ENCODE data around the gene GNG13. TPM values are rescaled to one million over a fixed set of nuclear protein-coding genes. Genes with fewer than 3 reads are reported as not detected.

The GNG13 gene
- total and polyA plus RNA-seq, 2 donors (not counting 3 experiments of a cell fraction or from before 2014, with no cell fraction given): not detected

DNA sequence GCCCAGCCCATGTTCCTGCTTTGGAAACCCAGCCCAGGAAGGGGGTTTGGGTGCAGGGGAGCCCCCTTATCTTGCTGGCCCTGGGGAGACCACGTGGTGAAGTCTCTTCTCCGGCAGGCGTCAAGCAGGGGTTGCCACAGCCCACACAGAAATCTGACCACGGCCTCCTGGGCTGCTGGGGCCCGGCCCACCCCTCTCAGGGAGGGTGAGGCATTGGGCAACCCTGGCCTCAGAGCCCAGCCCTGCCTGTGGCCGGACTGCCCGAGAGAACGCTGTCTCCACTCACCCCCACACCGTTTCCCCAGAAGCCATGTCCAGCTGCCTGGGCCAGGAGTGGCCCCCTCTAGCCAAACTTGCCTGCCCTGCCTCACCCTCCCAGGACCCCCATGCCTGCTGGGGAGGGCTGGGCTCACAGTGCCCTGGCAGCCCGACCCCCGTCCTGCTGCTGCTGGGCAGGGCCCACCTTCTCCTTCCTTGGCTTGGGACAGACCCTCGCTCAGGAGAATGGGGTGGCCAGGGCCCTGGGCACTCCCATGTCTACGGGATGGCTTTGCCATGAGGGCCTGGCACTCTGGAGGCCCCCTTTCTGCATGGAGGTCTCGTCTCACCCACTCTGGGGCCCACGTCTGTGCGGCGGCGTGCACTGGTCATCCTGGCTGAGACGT lies 19.1 kb downstream of the GNG13 start:
- DNase-seq (ENCODE audit: low read depth, low spot score) (no peak), FAIRE-seq (no peak)
- no TSS peak for BruUV-seq (replicated peaks)
- H3K9me3 ChIP-seq (replicated peaks; ENCODE audit: control insufficient read depth, insufficient read depth, low read length): no peaks in the 10 kb centered on the region
- no peak overlapping the region for H3K9ac ChIP-seq (replicated peaks; ENCODE audit: extremely low read depth, insufficient read depth, low read length)
- H3K27me3 ChIP-seq (ENCODE audit: control insufficient read depth in 2 of 2, insufficient read depth in 2 of 2, low read length in 2 of 2): no peaks in the 10 kb centered on the region
- dilution Hi-C loops (cut with MboI; ENCODE audit: extremely low pct_ligation_motif_present, low sequenced_read_pairs): no loop called here
- H3K4me3 ChIP-seq (replicated peaks in 1 of 3; ENCODE audit: insufficient read depth in 1 of 3, low read depth in 1 of 3, low read length in 3 of 3): no peak overlapping the region
- H3K4me1 ChIP-seq (ENCODE audit: control insufficient read depth, extremely low read depth, insufficient read depth, low read length): no peaks in the 10 kb centered on the region
- H3K4me2 ChIP-seq (ENCODE audit: insufficient read depth, low read length): no peak overlapping the region
- intact Hi-C loops (cut with micrococcal nuclease): no loop called here
- H3K9me1 ChIP-seq (replicated peaks; ENCODE audit: control insufficient read depth, extremely low read depth, insufficient read depth, low read length): no peaks in the 10 kb centered on the region
- no peak overlapping the region for H2AFZ ChIP-seq (ENCODE audit: low read depth, low read length)
- peaks cover 1% of the 10 kb centered on the region for H3K79me2 ChIP-seq (ENCODE audit: control insufficient read depth, insufficient read depth, low read length)
- no peak overlapping the region for H3K27ac ChIP-seq (ENCODE audit: insufficient read depth, low read depth, low read length)
- no peaks in the 10 kb centered on the region for H4K20me1 ChIP-seq (replicated peaks; ENCODE audit: control insufficient read depth, extremely low read depth, insufficient read depth, low read length)
- ChIA-PET CTCF (interaction anchor here (1.1 to 5.8 kb wide), 3 partner anchors 69 to 78 kb away, joined by 3 to 67 read pairs (median 4); no protein-coding TSS in a partner anchor), POLR2A (no interaction called here)
- H3K36me3 ChIP-seq (ENCODE audit: control insufficient read depth in 2 of 2, extremely low read depth in 1 of 2, insufficient read depth in 2 of 2, low read length in 2 of 2): peaks cover under 1 to 5% of the 10 kb centered on the region in 2 experiments
- no peak for TF ChIP-seq JUN (IDR thresholded peaks at IDR 0.05; ENCODE audit: borderline replicate concordance, insufficient read depth, insufficient read length, low read depth)

DNA sequence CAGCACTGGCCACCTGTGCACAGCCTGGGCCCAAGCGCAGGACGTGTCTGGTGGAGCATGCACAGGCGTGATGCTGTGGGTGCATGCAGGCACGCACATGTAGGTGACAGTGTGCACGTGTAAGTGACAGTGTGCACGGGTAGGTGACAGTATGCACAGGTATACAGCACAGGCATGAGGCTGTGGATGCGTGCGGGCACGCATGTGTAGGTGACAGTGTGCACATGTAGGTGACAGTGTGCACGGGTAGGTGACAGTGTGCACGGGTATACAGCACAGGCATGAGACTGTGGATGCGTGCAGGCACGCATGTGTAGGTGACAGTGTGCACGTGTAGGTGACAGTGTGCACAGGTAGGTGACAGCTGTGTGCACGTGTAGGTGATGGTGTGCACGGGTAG lies 20.2 kb downstream of the GNG13 start:
- TF ChIP-seq POLR2AphosphoS5 (IDR thresholded peaks at IDR 0.05; ENCODE audit: insufficient read depth, low read depth, low read length): no peak
- no peak for TF ChIP-seq EZH2 (IDR thresholded peaks at IDR 0.05; ENCODE audit: borderline replicate concordance, low read depth, low read length, severe bottlenecking)
- no peak for TF ChIP-seq JUN (IDR thresholded peaks at IDR 0.05; ENCODE audit: borderline replicate concordance, insufficient read depth, insufficient read length, low read depth)
- no TSS peak for BruUV-seq (replicated peaks)
- POLR2A ChIA-PET: no interaction called here
- Histone ChIP-seq H4K20me1 (replicated peaks; ENCODE audit: control insufficient read depth, extremely low read depth, insufficient read depth, low read length) (no peaks in the 10 kb centered on the region), H3K9me1 (replicated peaks; ENCODE audit: control insufficient read depth, extremely low read depth, insufficient read depth, low read length) (no peaks in the 10 kb centered on the region), H3K9me3 (replicated peaks; ENCODE audit: control insufficient read depth, insufficient read depth, low read length) (no peaks in the 10 kb centered on the region), H3K4me2 (ENCODE audit: insufficient read depth, low read length) (no peak overlapping the region), H2AFZ (ENCODE audit: low read depth, low read length) (no peak overlapping the region), H3K79me2 (ENCODE audit: control insufficient read depth, insufficient read depth, low read length) (no peaks in the 10 kb centered on the region), H3K36me3 (ENCODE audit: control insufficient read depth in 2 of 2, extremely low read depth in 1 of 2, insufficient read depth in 2 of 2, low read length in 2 of 2) (no peaks in the 10 kb centered on the region), H3K27me3 (ENCODE audit: control insufficient read depth in 2 of 2, insufficient read depth in 2 of 2, low read length in 2 of 2) (no peaks in the 10 kb centered on the region), H3K4me1 (ENCODE audit: control insufficient read depth, extremely low read depth, insufficient read depth, low read length) (no peaks in the 10 kb centered on the region), H3K9ac (replicated peaks; ENCODE audit: extremely low read depth, insufficient read depth, low read length) (no peak overlapping the region), H3K4me3 (replicated peaks in 1 of 3; ENCODE audit: insufficient read depth in 1 of 3, low read depth in 1 of 3, low read length in 3 of 3) (no peak overlapping the region), H3K27ac (ENCODE audit: insufficient read depth, low read depth, low read length) (no peak overlapping the region)
- dilution Hi-C loops (cut with MboI; ENCODE audit: extremely low pct_ligation_motif_present, low sequenced_read_pairs) (no loop called here), intact Hi-C loops (cut with micrococcal nuclease) (no loop called here)
- FAIRE-seq: no peak
- DNase-seq (ENCODE audit: low read depth, low spot score): no peak
- CTCF ChIA-PET: interaction anchor here (1.1 kb wide), 1 partner anchor 68 kb away, joined by 4 read pairs; no protein-coding TSS in a partner anchor
